ENCODE measurements around the gene GUCD1.

GUCD1 gene

GRCh38 chr22:24501301-24502005, 53.5 kb downstream of the GUCD1 start:
- no peak for DNase-seq

DNA sequence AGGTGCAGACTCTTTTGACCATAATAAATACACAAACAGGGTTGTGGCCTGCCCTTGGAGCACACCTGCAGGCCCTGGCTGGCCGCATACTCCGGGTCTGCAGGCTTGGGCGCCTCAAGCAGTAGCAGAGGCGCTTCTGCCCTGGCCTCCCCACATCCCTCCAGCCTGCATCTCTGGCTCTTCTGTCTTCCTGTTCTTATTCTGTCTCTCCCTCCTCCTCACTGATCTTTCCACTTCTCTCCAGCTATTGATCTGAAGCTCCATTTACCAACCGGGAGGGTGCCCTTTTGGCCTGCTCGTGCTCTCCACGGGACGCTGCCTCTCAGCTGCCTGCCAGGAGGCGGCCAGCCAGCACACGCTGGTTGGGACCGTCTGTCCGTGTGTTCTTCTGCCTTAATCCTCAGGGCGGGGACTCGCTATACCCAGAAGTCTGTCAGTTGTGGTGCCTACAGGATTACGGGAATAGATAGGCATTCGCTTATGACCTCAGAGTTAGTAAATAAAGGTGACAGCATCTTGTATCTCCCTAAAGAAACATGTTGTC, 54.6 kb downstream of the GUCD1 start:
- DNase-seq = no peak

- DNase-seq = no peak
Observed at GRCh38 chr22:24499706-24500276, 55.1 kb downstream of the GUCD1 start.

- DNase-seq = no peak
Observed at GRCh38 chr22:24498824-24499223, 56.1 kb downstream of the GUCD1 start.

DNA sequence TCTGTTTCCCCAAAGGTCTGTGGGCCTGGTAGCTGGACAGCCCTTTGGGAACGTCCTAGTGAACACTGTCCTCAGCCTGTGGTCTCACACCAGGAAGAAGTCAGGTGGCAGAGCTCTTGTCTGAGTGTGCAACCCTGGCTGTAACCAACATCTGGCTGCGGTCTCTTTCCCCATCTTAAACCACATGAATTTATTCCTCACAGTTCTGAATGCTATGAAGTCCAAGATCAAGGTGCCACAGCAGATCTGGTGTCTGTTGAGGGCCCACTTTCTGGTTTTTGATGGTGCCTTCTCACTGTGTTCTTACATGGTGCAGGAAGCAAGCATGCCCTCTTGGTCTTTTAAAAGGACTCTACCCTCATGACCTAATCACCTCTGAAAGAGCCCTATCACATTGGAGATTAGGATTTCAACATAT, 57.1 kb downstream of the GUCD1 start:
- no peak for DNase-seq

DNA sequence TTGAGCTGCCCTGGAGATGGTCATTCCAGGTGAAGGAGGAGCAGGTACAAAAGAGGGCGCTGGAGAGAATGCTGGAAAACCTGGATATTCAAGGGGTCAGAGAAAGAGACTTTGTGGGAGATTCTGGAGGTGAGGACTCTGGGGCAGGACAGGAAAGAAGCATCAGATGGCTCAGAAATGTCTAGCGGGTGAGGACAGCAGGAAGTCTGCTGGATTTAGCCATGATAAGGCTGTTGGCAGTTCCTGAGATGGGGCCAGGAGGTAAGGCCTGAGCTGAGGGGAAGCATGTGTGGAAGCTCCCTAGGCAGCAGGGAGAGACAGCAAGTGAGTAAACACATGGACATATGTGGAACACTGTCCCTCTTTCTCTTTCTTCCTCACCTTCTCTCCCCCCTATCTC, 58.3 kb downstream of the GUCD1 start:
- DNase-seq = no peak

GRCh38 chr22:24496234-24496633, 58.7 kb downstream of the GUCD1 start:
- no peak for DNase-seq

DNA sequence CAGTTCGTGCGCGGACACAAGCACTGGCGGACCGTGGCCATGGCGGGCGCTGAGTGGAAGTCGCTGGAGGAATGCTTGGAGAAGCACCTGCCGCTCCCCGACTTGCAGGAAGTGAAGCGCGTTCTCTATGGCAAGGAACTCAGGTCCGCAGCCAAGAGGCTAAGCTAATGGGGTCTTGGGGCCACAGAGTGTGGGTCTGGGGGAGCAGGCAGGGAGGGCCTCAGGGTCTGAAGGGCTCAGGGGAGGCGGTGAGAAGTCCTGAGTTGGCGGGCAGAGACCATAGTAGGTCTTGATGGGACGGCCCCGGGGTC, 59.6 kb downstream of the GUCD1 start:
- DNase-seq = no peak

DNA sequence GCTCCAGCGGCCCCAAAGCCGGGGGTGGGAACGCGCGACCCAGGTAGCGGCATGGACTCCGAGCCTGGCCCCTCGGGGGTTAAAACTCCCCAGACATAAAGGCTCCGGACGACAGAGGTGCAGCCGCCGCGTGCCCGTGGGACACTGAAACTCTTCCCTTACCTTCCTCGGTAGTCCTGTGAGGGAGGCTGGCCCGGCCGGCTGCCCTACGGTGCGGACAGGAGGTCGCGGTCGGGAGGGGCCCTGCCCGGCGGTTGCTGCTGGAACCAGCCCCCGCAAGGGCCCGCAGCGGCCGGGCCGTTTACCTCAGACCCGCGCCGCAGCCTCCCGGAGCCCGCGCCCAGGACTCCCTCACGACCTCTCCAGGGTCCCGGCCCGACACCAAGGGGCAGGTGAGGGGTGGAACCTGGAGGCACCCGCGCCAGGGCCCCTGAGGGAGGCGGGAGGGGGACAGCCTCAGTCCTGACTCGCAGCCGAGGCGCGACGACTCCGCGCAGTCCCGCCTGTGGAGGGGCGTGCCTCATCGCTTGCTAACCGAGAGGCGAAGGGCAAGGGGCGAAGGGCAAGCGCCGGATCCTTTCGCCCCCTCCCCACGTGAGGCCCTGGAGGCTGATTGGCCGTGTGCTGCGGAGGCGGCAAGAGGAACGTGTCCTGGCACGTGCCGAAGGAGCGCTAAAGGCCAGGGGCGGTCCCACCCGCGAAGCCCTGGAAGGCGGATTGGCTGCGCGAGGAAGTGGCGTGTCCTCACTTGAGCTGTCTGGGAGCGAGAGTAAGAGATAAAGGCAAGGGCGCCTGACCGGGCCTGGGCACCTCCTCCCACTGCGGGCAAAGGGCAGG, 60.2 kb downstream of the GUCD1 start, which contains the start of gene UPB1:
Gene UPB1, plus strand, starts transcription at position 805 of the 837 bp plus-strand sequence. CDS start 72 bp downstream, outside the sequence.
- no peak for DNase-seq

DNA sequence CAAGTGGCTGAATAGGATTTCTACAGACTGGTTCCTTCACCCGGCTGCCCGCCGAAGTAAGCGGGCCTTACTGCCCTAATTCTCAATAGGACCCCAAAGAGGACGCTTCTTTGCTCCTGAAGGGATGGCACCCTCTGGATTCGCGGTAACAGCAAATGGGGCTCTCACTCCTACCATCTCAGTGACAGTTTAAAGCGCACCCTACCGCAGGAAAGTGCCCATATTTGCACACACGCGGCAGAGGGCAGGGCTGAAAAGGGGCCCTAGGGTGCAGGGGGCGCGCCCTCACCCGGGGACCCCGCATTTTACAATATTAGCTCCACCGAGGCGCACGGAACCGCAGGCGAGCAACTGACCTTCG, 60.8 kb downstream of the GUCD1 start:
- no peak for DNase-seq

DNA sequence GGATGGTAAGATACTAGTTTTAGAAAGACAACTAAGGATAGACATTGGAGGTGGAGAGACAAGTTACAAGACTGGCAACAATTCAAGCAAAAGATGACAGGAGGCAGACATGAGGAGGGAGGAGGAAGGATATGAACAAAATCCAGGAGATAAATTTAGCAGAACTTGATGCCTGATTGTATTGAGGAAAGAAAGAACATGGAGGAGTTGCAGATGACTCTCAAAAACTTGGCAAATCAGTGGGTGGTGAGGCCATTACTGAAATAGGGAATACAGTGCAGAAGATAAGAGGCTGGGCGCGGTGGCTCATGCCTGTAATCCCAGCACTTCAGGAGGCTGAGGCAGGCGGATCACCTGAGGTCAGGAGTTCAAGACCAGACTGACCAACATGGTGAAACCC, 62.5 kb downstream of the GUCD1 start:
- DNase-seq = no peak

Data from NCI-H1417 (cell line).